GM12878 (cell line): ENCODE results near the gene CPSF6. TPM values are rescaled to one million over a fixed set of nuclear protein-coding genes. Genes with fewer than 3 reads are reported as not detected.
A peak's percentile ranks its signal among the peaks of the same experiment; 100 is the strongest.

Experiments used
- ATAC-seq: fragments of 200-7000 bp; cut with Tn5 transposase; 3 replicates; pipeline ENCODE4 v1.9.1; 2020; ENCODE audit warnings: mild to moderate bottlenecking, moderate library complexity
- BruUV-seq: library from RNA; stranded (reverse); fragments of 400-500 nt; replicated peaks from 2 replicates; lab custom pipeline; 2021; lab: Mats Ljungman, UMichigan
- CTCF ChIA-PET: fragments of 300-600 bp; sonication (Branson Sonifier 250); formaldehyde crosslinking; extraction: SDS; loops from one replicate; lab custom pipeline; 2021; ENCODE audit warnings: inconsistent platforms; lab: Yijun Ruan, JAX
- POLR2A ChIA-PET: fragments of 350-600 bp; formaldehyde crosslinking; extraction: SDS; loops from one replicate; lab custom pipeline; 2021; ENCODE audit warnings: inconsistent platforms; lab: Charles Lee
- RAD21 ChIA-PET: fragments of 300-600 bp; sonication (Branson Sonifier 250); formaldehyde crosslinking; loops from one replicate; lab custom pipeline; 2023; ENCODE audit warnings: antibody characterized with exemption; ENCODE audit not compliant: unreplicated experiment; lab: Charles Lee
- SMC1A ChIA-PET: fragments of 300-600 bp; sonication (Branson Sonifier 250); formaldehyde crosslinking; loops from one replicate; lab custom pipeline; 2023; ENCODE audit not compliant: unreplicated experiment, uncharacterized antibody; lab: Charles Lee
- DNase-seq: peaks from one replicate; pipeline ENCODE4 v3.0.0-alpha.2; 2011; ENCODE audit warnings: low read depth, low spot score
- FAIRE-seq: peaks from 3 replicates; lab custom pipeline; 2011; peaks lifted over from hg19 to GRCh38; lab: Jason Lieb, UNC
- H2AFZ ChIP-seq: 2 replicates; pipeline ENCODE4 v1.6.0; 2011; ENCODE audit warnings: low read depth, low read length, control low read depth; ENCODE audit not compliant: control insufficient read depth
- H3K27ac ChIP-seq: 2 replicates; pipeline ENCODE4 v1.5.1; 2011; ENCODE audit warnings: control low read depth; ENCODE audit not compliant: control insufficient read depth, insufficient read depth
- H3K27me3 ChIP-seq, 2 experiments: replicated peaks in 1 of 2; 2 replicates each; pipeline versions ENCODE4 v1.6.0 to v1.6.1; 2011; ENCODE audit warnings: low read length in 1 of 2; ENCODE audit not compliant: control insufficient read depth in 2 of 2, insufficient read depth in 2 of 2
- H3K36me3 ChIP-seq, 2 experiments: 2 replicates each; pipeline ENCODE4 v1.5.1; 2011; ENCODE audit warnings: low read length in 1 of 2; ENCODE audit not compliant: control insufficient read depth in 2 of 2, insufficient read depth in 2 of 2
- H3K4me1 ChIP-seq: 2 replicates; pipeline ENCODE4 v1.6.1; 2011; ENCODE audit warnings: mild to moderate bottlenecking, low read length, moderate library complexity, mixed read lengths; ENCODE audit not compliant: control insufficient read depth, insufficient read depth
- H3K4me2 ChIP-seq: 2 replicates; pipeline ENCODE4 v1.6.0; 2011; ENCODE audit warnings: control low read depth; ENCODE audit not compliant: control insufficient read depth, insufficient read depth
- H3K4me3 ChIP-seq: fragments of 200-600 bp; sonication (generic); 2 replicates; pipeline ENCODE4 v1.5.1; 2016
- H3K79me2 ChIP-seq: 2 replicates; pipeline ENCODE4 v1.6.0; 2011; ENCODE audit warnings: low read length; ENCODE audit not compliant: control insufficient read depth, insufficient read depth
- H3K9ac ChIP-seq: 2 replicates; pipeline ENCODE4 v1.8.0; 2011; ENCODE audit warnings: low read length, control low read depth, mixed read lengths; ENCODE audit not compliant: control insufficient read depth, insufficient read depth
- H3K9me3 ChIP-seq: replicated peaks from 3 replicates; pipeline ENCODE4 v1.5.1; 2011; ENCODE audit warnings: mild to moderate bottlenecking, low read length; ENCODE audit not compliant: control insufficient read depth, insufficient read depth
- H4K20me1 ChIP-seq: 2 replicates; pipeline ENCODE4 v1.6.0; 2011; ENCODE audit not compliant: control insufficient read depth, insufficient read depth
- ATF7 ChIP-seq: fragments of 450-650 bp; IDR thresholded peaks from 2 replicates; pipeline ENCODE4 v1.6.1; 2016; ENCODE audit warnings: low read depth, mild to moderate bottlenecking
- CREB1 ChIP-seq: IDR thresholded peaks from 2 replicates; pipeline ENCODE4 v1.6.1; 2012; ENCODE audit warnings: low read depth, mild to moderate bottlenecking, inconsistent platforms
- CREM ChIP-seq: IDR thresholded peaks from 2 replicates; pipeline ENCODE4 v1.6.1; 2014; ENCODE audit warnings: antibody characterized with exemption, low read depth
- KAT2A ChIP-seq: conservative IDR thresholded peaks from 2 replicates; pipeline ENCODE4 v1.6.1; 2011; ENCODE audit warnings: low read depth, low read length; ENCODE audit not compliant: control insufficient read depth
- MEF2A ChIP-seq: IDR thresholded peaks from 2 replicates; pipeline ENCODE4 v1.6.1; 2011; ENCODE audit warnings: low read depth, mild to moderate bottlenecking, low read length, moderate library complexity; ENCODE audit not compliant: insufficient read depth
- NFYA ChIP-seq: IDR thresholded peaks from 2 replicates; pipeline ENCODE4 v1.6.1; 2011; ENCODE audit warnings: low read depth, mild to moderate bottlenecking, low read length, improper control_type of control experiment, borderline replicate concordance
- PKNOX1 ChIP-seq: fragments of 450-650 bp; IDR thresholded peaks from 2 replicates; pipeline ENCODE4 v1.6.1; 2016; ENCODE audit warnings: mild to moderate bottlenecking
- YBX1 ChIP-seq: fragments of 450-650 bp; IDR thresholded peaks from 2 replicates; pipeline ENCODE4 v1.6.1; 2016; ENCODE audit warnings: antibody characterized with exemption
- WGBS: methylation state at CpG from one replicate; pipeline ENCODE4 v1.1.6; 2016; ENCODE audit warnings: low lambda C conversion rate; ENCODE audit not compliant: insufficient replicate concordance, insufficient coverage; ENCODE audit errors: missing lambda C conversion rate; 5-methylcytosine and 5-hydroxymethylcytosine counted together
- in situ Hi-C: fragments of 300-500 bp; cut with MboI; formaldehyde crosslinking; loops from 9 replicates; pipeline ENCODE4 v1.14.3; 2018; ENCODE audit warnings: mixed read lengths
- intact Hi-C: fragments of 100-400 bp; cut with micrococcal nuclease; formaldehyde crosslinking; loops from one replicate; pipeline ENCODE4 v1.14.2; 2022; ENCODE audit not compliant: unreplicated experiment
- polyA plus RNA-seq, 11 experiments: library from polyadenylated mRNA; depleted of rRNA in 4 of 11; unstranded in 6 of 11; stranded (reverse) in 5 of 11; fragments of >200 nt; fragmentation: Nextera tagmentation in 4 of 11; fragmentation: Illumina TruSeq in 1 of 11; extraction: Ambion mirVana in 4 of 11; extraction: Trizol in 1 of 11; gene quantifications; 1 replicate in 1 of 11; 2 replicates in 10 of 11; pipeline versions ENCODE4 v1.2.1 to v1.2.3, GENCODE V29; 2011 to 2016; ENCODE audit warnings: inconsistent platforms in 2 of 11, missing spikeins in 2 of 11, low read depth in 1 of 11
- total RNA-seq, 4 experiments: library from RNA; depleted of rRNA in 3 of 4; stranded (reverse); fragments of >200 nt in 3 of 4; fragmentation: Illumina TruSeq in 1 of 4; extraction: Trizol in 1 of 4; gene quantifications; 2 replicates each; pipeline versions ENCODE4 v1.2.1 to v1.2.3, GENCODE V29; 2013 to 2021
- TF ChIP-seq, protein P1 (sequence below): IDR thresholded peaks from 2 replicates; pipeline ENCODE4 v1.6.1; 2012; ENCODE audit warnings: low read depth, low read length, improper control_type of control experiment
- TF ChIP-seq, protein P2 (sequence below): IDR thresholded peaks from 2 replicates; pipeline ENCODE4 v1.6.1; 2011; ENCODE audit warnings: borderline replicate concordance, low read depth, mild to moderate bottlenecking, moderate library complexity, mixed read lengths, low read length; ENCODE audit not compliant: insufficient read depth; ENCODE audit errors: extremely low read length
- TF ChIP-seq, protein P3 (sequence below): fragments of 450-650 bp; IDR thresholded peaks from 2 replicates; pipeline ENCODE4 v1.6.1; 2017; ENCODE audit warnings: mild to moderate bottlenecking

Gene CPSF6
- total and polyA plus RNA-seq, 10 of the 15 experiments (the other 5 are each of a cell fraction or from before 2014, with no cell fraction given), result 40.9 to 150 (median 79.1) TPM

DNA sequence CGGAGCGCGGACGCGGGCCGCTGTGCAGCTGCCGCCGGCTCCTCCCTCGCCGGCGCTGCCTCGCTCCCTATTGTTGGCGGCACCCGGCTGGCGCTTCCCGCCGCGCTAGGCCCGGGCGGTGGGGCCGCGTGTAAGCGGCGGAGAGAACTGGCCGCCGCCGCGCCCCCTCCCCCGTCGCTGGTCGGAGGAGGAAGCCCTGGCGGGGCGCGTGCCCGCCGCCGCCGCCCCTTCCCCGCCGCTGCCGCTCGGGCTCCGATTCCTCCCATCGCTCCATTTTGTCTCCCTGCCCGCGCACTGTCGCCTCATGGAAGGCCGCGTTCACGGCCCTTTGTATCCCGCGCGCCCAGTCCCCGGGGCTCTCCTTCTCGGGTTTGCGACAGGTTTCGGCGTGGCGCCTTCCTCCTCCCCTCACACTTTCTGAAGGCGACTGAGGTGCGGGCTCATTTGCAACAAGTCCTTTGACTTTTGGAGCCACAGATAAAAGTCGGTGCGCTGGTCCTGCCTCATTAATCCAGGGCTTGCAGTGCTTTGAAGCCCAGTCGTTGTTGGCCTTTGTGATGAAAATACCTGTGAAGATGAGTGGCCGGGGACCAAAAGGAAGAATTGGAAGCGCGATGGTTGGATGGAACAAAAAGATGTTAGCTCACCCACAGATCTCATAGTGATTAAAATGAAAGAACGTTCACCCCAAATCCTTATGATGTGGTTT, 707 bp downstream of the CPSF6 start (continued):
- TF ChIP-seq, protein P1, sequence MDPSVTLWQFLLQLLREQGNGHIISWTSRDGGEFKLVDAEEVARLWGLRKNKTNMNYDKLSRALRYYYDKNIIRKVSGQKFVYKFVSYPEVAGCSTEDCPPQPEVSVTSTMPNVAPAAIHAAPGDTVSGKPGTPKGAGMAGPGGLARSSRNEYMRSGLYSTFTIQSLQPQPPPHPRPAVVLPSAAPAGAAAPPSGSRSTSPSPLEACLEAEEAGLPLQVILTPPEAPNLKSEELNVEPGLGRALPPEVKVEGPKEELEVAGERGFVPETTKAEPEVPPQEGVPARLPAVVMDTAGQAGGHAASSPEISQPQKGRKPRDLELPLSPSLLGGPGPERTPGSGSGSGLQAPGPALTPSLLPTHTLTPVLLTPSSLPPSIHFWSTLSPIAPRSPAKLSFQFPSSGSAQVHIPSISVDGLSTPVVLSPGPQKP, result no peak
- TF ChIP-seq YBX1, result no peak
- TF ChIP-seq, protein P2, sequence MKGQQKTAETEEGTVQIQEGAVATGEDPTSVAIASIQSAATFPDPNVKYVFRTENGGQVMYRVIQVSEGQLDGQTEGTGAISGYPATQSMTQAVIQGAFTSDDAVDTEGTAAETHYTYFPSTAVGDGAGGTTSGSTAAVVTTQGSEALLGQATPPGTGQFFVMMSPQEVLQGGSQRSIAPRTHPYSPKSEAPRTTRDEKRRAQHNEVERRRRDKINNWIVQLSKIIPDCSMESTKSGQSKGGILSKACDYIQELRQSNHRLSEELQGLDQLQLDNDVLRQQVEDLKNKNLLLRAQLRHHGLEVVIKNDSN, result no peak

GRCh38 chr12:69240631-69240995, 1.2 kb downstream of the CPSF6 start:
- peaks cover 14% of the 10 kb centered on the region for H3K4me1 ChIP-seq
- H3K9ac ChIP-seq, result peak overlapping the region; percentile 89
- H2AFZ ChIP-seq, result no peak overlapping the region
- in situ Hi-C loops, result no loop called here
- intact Hi-C loops, result loop anchor here (10.0 kb wide), 1 partner anchor 396 kb away; no protein-coding TSS in a partner anchor
- no peaks in the 10 kb centered on the region; the same call in 1 of the 2 replicates for H4K20me1 ChIP-seq
- peaks cover 0 to 4% of the 10 kb centered on the region in 2 experiments; a peak in 3 of 4 replicates for H3K36me3 ChIP-seq
- peak overlapping the region; percentile 81 for H3K27ac ChIP-seq
- H3K79me2 ChIP-seq, result peaks cover 65% of the 10 kb centered on the region
- ATAC-seq, result peak; percentile 20; the same call in 2 of the 3 replicates
- no peaks in the 10 kb centered on the region for H3K27me3 ChIP-seq
- RAD21 ChIA-PET, result no interaction called here
- POLR2A ChIA-PET, result interaction anchor here (0.6 kb wide), 1 partner anchor 27 kb away, joined by 3 read pairs; no protein-coding TSS in a partner anchor
- H3K9me3 ChIP-seq, result no peaks in the 10 kb centered on the region; the same call in 2 of the 3 replicates
- BruUV-seq, result no TSS peak
- FAIRE-seq, result peak; percentile 18
- DNase-seq, result no peak
- 2% methylated on average over 11 of the region's 11 CpGs for WGBS
- CTCF ChIA-PET, result interaction anchor here (1.7 to 7.2 kb wide), 3 partner anchors 9 to 84 kb away, joined by 5 to 70 read pairs (median 31); no protein-coding TSS in a partner anchor
- peak overlapping the region; percentile 72 for H3K4me2 ChIP-seq
- SMC1A ChIA-PET, result interaction anchor here (3.5 kb wide), 1 partner anchor 13 kb away, joined by 51 read pairs; no protein-coding TSS in a partner anchor
- TF ChIP-seq CREB1 (peak; percentile 68; the same call in 1 of the 2 replicates), PKNOX1 (no peak), CREM (peak; percentile 31; the same call in 1 of the 2 replicates), KAT2A (no peak), NFYA (no peak), MEF2A (no peak), ATF7 (no peak)
- TF ChIP-seq, protein P3, sequence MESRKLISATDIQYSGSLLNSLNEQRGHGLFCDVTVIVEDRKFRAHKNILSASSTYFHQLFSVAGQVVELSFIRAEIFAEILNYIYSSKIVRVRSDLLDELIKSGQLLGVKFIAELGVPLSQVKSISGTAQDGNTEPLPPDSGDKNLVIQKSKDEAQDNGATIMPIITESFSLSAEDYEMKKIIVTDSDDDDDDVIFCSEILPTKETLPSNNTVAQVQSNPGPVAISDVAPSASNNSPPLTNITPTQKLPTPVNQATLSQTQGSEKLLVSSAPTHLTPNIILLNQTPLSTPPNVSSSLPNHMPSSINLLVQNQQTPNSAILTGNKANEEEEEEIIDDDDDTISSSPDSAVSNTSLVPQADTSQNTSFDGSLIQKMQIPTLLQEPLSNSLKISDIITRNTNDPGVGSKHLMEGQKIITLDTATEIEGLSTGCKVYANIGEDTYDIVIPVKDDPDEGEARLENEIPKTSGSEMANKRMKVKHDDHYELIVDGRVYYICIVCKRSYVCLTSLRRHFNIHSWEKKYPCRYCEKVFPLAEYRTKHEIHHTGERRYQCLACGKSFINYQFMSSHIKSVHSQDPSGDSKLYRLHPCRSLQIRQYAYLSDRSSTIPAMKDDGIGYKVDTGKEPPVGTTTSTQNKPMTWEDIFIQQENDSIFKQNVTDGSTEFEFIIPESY, result no peak
- H3K4me3 ChIP-seq, result peak overlapping the region; percentile 98
